ENCODE results near the gene ATP11A. TPM values are rescaled to one million over a fixed set of nuclear protein-coding genes. Genes with fewer than 3 reads are reported as not detected.

The ATP11A gene
- total RNA-seq, 1 experiment from 2014 or later = 8.7 TPM

GRCh38 chr13:112696001-112696868, 6.4 kb downstream of the ATP11A start:
- no TSS peak for BruUV-seq (replicated peaks)
- Histone ChIP-seq H3K9ac (ENCODE audit: low read length) (no peak overlapping the region), H3K4me3 (ENCODE audit: low read length) (no peak overlapping the region), H3K27me3 (ENCODE audit: low read length) (no peaks in the 10 kb centered on the region), H3K9me2 (replicated peaks; ENCODE audit: low read length) (no peaks in the 10 kb centered on the region), H3K36me3 (ENCODE audit: low read depth, low read length) (no peaks in the 10 kb centered on the region), H3K79me2 (ENCODE audit: low read length) (peaks cover 41% of the 10 kb centered on the region), H3K4me2 (ENCODE audit: low read length) (no peak overlapping the region), H3K9me3 (ENCODE audit: low read length) (no peaks in the 10 kb centered on the region), H4K20me1 (ENCODE audit: low read length) (no peaks in the 10 kb centered on the region), H3K4me1 (ENCODE audit: insufficient read depth, low read length) (no peaks in the 10 kb centered on the region; the same call in none of the 2 replicates), H3F3A (ENCODE audit: low read length, unreplicated experiment) (no peaks in the 10 kb centered on the region), H2AFZ (ENCODE audit: low read length) (no peak overlapping the region), H3K27ac (ENCODE audit: low read length) (no peak overlapping the region)
- ChIA-PET CTCF (no interaction called here), POLR2A (ENCODE audit: unreplicated experiment) (no interaction called here)
- no peak for DNase-seq
- no peak for ATAC-seq
- intact Hi-C loops (cut with micrococcal nuclease) = loop anchor here (10.0 kb wide), 1 partner anchor 189 kb away; no protein-coding TSS in a partner anchor
- TF ChIP-seq CTCF (conservative IDR thresholded peaks at IDR 0.05; ENCODE audit: low read depth, low read length) = no peak
- no peak for TF ChIP-seq EZH2phosphoT487 (IDR thresholded peaks at IDR 0.05; ENCODE audit: borderline replicate concordance, low read length)
- TF ChIP-seq EZH2 (IDR thresholded peaks at IDR 0.05; ENCODE audit: low read length, unreplicated experiment) = no peak

GRCh38 chr13:112696869-112697465, 7.1 kb downstream of the ATP11A start:
- H3K79me2 ChIP-seq (ENCODE audit: low read length) = peaks cover 33% of the 10 kb centered on the region
- no peaks in the 10 kb centered on the region for H3K9me2 ChIP-seq (replicated peaks; ENCODE audit: low read length)
- no peak overlapping the region for H3K27ac ChIP-seq (ENCODE audit: low read length)
- no peaks in the 10 kb centered on the region for H4K20me1 ChIP-seq (ENCODE audit: low read length)
- H3K36me3 ChIP-seq (ENCODE audit: low read depth, low read length) = no peaks in the 10 kb centered on the region
- CTCF ChIA-PET = no interaction called here
- POLR2A ChIA-PET (ENCODE audit: unreplicated experiment) = no interaction called here
- H3K4me2 ChIP-seq (ENCODE audit: low read length) = no peak overlapping the region
- BruUV-seq (replicated peaks) = no TSS peak
- H3K9me3 ChIP-seq (ENCODE audit: low read length) = no peaks in the 10 kb centered on the region
- no peak overlapping the region for H3K9ac ChIP-seq (ENCODE audit: low read length)
- no peaks in the 10 kb centered on the region; the same call in 1 of the 2 replicates for H3K4me1 ChIP-seq (ENCODE audit: insufficient read depth, low read length)
- DNase-seq (no peak), ATAC-seq (no peak)
- no peak overlapping the region for H2AFZ ChIP-seq (ENCODE audit: low read length)
- no peak overlapping the region for H3K4me3 ChIP-seq (ENCODE audit: low read length)
- intact Hi-C loops (cut with micrococcal nuclease) = loop anchor here (10.0 kb wide), 1 partner anchor 188 kb away; no protein-coding TSS in a partner anchor
- H3K27me3 ChIP-seq (ENCODE audit: low read length) = no peaks in the 10 kb centered on the region
- no peaks in the 10 kb centered on the region for H3F3A ChIP-seq (ENCODE audit: low read length, unreplicated experiment)
- TF ChIP-seq EZH2 (IDR thresholded peaks at IDR 0.05; ENCODE audit: low read length, unreplicated experiment) = no peak
- TF ChIP-seq EZH2phosphoT487 (IDR thresholded peaks at IDR 0.05; ENCODE audit: borderline replicate concordance, low read length) = no peak
- no peak for TF ChIP-seq CTCF (conservative IDR thresholded peaks at IDR 0.05; ENCODE audit: low read depth, low read length)
